GM18511 (cell line): Measurements from ENCODE around the gene CDC42SE2.
"Not testable (repeated sequence)": the region's sequence is repeated elsewhere in the genome, so short reads cannot be mapped to it uniquely, and the experiment has no call there.

Experiments used
- ATAC-seq: cut with Tn5 transposase; IDR thresholded peaks from one replicate; pipeline ENCODE4 v1.9.1; 2021; ENCODE audit warnings: mild to moderate bottlenecking, moderate library complexity; ENCODE audit not compliant: unreplicated experiment

The CDC42SE2 gene

DNA sequence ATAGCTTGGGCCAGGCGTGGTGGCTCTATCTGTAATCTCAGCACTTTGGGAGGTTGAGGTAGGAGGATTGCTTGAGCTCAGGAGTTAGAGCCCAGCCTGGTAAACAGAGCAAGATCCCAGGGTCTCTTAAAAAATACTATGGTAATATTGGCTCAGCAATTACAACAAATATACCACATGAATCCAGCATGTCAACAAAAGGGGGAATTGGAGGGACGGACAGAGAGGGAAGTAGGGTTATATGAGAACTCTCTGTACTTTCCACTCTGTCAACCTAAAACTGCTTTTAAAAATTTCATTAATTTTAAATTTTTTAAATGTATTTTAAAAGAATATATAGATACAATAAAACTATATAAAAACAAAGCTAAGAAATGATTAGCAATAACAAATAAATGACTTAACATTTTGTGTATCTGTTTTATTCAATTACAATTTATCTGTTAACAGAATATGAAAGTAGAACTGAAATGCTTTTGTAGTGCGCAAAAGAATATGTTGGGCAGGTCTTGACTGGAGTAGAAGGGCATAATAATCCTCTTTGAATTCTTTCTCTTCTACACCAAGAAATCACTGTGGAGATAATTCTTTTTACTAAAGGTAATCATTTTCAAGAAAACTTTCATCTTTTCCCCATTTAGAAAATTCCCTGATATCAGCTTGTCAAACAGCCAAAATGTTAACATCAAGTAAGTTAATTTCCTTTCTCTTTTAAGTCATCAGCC, 12.9 kb upstream of the CDC42SE2 start:
- ATAC-seq, result no peak

GRCh38 chr5:131252824-131253171, 11.1 kb upstream of the CDC42SE2 start:
- peak; percentile 86 for ATAC-seq

GRCh38 chr5:131254025-131254424, 9.8 kb upstream of the CDC42SE2 start:
- not testable (repeated sequence) for ATAC-seq

DNA sequence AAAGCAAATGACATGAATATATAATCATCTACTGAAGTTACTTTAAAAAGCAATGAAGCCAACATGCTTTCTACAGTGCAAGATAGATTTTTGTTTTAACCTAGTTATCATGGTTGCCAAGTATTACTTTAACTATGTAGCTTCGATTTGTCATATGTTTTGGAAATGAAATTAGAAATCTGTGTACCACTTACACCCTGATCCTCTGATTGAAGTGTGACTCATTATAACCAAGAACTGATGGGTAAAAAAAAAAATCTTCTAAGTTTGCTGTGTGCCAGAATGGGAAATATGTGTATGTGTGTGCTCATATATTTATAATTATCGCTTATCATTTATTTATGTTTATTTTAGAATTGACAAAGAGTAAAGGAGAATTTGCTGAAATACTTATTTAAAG, 9.1 kb upstream of the CDC42SE2 start:
- no peak for ATAC-seq

- ATAC-seq, result no peak
Observed at GRCh38 chr5:131256507-131256823, 7.4 kb upstream of the CDC42SE2 start.

GRCh38 chr5:131258733-131259132, 5.1 kb upstream of the CDC42SE2 start:
- ATAC-seq, result no peak

- no peak for ATAC-seq
Observed at GRCh38 chr5:131259326-131259725, 4.5 kb upstream of the CDC42SE2 start.

DNA sequence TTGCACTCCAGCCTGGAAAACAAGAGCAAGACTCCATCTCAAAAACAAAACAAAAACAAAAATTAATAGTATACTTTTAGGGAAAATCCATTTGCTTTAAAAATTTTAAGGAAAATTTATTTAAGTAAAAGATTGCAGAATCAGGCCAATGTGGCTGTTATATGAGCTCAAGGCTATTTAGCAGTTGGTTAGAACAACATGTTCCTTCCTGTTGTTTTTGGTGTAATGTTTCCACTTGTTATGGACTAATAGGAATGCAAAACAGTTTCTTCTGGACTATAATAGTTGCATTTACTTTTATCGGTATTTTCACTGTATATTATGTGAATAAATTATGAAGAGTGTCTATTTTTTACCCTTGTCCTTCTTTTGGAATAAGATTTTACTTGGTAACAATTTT, 3.0 kb upstream of the CDC42SE2 start:
- ATAC-seq, result no peak

DNA sequence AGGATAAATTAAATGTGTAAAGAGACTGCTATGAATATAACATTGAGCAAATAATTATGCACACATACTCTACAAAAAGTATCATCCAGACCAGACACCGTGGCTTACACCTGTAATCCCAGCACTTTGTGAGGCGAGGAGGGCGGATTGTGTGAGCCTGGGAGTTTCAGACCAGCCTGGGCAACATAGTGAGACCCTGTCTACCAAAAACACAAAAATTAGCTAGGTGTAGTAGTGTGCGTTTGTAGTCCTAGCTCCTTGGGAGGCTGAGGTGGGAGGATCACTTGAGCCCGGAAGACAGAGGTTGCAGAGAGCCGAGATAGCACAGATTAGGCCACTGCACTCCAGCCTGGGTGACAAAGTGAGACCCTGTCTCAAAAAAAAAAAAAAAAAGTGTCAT, 2.4 kb upstream of the CDC42SE2 start:
- no peak for ATAC-seq

DNA sequence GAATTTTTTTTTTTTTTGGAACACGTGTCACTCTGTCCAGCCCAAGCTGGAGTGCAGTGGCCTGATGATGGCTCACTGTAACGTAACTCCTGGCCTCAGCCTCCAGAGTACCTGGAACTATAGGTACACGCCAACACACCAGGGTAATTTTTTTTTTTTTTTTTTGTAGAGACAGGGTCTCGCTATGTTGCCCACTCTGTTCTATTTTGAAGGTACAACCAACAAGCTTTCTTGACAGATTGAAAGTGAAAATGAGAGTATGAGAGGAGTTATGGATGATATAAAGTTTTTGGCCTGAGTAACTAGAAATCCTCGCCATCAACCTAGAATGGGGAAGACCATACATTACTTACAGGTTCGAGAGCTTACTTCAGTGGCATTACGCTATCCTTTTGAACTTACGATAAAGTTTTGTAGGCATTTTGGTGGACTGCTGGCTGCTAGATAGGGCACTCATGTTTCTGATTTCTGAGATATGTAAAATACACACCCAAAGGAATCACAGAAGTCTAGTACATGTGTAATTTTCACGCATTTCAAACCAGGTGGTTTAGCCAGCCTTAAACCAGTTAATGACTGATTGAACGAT, 806 bp upstream of the CDC42SE2 start:
- ATAC-seq, result peak; percentile 23

- peak; percentile 1 for ATAC-seq
Observed at GRCh38 chr5:131264451-131265099, 722 bp downstream of the CDC42SE2 start.

DNA sequence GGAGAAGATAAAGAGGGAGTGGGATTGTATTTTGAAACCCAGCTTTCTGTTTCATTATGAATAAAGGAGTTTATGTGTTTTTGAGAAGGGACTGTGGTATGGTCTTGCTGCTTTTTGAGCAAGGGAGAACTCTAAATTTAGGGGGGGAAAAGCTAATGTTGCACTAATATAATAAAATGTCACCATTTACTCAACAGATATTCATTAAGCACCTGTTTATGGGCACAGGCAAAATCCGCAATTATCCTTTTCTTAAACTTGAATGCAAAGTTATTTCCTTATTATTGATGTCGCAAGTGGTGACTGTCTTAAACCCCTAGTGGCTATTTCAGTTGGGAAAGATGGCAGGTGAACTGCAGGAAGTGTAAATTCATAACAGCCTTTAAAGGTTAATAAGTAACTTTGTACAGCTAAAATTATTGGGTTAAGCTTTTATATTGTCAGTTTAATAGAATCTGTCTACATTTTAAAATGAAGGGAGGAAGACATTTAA, 1.5 kb downstream of the CDC42SE2 start:
- peak; percentile 34 for ATAC-seq

- ATAC-seq, result no peak
Observed at GRCh38 chr5:131266370-131267060, 2.7 kb downstream of the CDC42SE2 start.

DNA sequence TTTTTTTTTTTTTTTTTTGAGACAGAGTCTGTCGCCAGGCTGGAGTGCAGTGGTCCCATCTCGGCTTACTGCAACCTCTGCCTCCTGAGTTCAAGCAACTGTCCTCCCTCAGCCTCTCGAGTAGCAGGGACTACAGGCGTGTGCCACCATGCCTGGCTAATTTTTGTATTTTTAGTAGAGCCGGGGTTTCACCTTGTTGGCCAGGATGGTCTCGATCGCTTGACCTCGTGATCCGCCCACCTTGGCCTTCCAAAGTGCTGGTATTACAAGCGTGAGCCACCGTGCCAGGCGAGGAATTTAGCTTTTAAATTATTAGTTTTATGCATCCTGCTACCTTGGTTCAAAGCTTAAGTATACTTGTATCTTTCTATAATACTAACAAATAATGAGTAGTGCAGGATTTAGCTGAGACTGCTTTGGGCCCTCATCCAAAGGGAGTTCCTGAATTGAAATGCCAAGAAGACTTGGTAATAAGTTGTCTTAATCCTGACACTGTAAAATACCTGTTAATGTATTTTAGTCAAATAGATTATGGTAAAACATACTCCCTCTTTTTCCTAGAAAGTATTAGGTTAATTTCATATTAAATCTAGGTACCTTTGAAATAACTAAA, 5.0 kb downstream of the CDC42SE2 start:
- ATAC-seq, result no peak

DNA sequence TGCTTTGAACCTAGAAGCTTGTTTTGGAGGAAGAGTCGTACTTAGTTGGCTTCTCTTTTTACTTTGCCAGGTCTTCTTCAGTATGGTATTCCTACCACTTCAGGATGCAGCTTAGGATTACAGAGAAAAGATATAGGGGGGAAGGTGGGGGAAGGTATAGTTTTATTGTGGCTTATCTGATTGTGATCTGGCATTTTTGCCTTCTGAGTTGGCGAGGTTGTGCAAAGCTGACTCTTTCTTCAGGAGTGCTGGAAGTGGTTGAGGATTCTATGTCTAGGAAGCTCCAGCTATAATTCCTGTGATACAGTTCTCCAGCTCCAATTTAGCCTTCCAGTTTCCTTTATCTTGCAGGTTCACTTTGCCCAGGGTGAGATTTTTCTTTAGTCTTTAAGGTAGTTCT, 7.0 kb downstream of the CDC42SE2 start:
- ATAC-seq, result no peak

DNA sequence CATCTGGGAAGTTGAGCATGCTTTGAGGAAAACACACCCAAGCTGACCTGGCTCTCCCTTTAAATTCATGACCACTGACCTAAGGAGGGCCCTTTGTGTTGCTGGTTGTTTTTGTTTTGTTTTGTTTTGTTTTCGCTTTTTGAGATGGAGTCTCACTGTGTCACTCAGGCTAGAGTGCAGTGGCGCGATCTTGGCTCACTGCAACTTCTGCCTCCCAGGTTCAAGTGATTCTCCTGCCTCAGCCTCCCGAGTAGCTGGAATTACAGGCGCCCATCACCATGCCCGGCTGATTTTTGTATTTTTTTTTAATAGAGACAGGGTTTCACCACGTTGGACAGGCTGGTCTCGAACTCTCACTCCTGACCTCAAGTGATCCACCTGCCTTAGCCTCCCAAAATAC, 8.0 kb downstream of the CDC42SE2 start:
- not testable (repeated sequence) for ATAC-seq

- no peak for ATAC-seq
Observed at GRCh38 chr5:131272307-131272706, 8.5 kb downstream of the CDC42SE2 start.

DNA sequence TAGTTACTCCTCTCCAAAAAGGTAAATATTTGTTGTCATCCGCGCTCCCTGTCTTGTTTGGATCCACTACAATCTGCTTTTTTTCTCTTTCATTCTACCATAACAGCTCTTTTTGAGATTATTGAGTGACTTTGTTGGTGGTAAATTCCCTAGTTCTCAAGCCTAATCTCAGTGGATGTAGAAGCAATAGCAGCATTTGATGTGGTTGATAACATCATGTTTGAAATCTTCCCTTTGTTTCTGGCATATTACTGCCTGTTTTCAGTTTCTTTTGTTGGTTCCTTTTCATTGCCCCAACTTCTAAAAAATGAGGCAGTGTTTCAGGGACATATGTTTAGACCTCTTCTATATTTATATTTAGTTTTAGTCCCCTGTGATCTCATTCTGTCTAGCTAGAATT, 8.9 kb downstream of the CDC42SE2 start:
- no peak for ATAC-seq

DNA sequence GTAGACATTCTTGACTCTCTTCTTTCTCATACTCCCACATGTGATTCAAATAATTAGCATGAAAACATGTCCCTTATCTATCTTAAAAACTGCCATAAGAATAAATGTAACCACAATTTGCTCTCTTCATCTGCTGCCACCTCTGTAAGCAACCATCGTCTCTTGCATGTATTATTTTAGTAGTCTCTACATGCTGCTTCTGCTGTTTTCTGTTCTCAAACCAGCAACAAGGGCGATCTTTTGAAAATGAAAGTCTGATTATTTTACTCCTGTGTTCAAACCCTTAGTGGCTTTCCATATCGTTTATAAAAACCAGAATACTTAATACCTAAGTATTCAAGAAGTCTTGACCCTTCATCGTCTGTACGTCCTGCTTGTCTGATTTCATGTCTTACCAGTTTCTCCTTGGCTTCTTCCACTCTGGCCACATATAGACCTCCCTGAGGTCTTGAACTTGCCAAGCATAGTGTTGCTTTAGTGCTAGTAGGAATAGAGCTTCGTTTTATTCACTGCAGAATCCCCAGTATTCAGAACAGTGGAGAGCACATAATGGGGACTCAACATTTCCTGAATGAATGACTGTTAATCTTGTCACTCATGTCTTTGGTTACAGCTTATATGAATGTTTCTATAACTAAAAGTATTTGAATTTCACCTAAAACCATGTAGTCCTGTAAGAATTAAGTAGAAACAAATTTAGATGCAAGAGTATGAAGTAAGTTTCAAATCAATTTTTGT, 10.6 kb downstream of the CDC42SE2 start:
- ATAC-seq, result no peak

DNA sequence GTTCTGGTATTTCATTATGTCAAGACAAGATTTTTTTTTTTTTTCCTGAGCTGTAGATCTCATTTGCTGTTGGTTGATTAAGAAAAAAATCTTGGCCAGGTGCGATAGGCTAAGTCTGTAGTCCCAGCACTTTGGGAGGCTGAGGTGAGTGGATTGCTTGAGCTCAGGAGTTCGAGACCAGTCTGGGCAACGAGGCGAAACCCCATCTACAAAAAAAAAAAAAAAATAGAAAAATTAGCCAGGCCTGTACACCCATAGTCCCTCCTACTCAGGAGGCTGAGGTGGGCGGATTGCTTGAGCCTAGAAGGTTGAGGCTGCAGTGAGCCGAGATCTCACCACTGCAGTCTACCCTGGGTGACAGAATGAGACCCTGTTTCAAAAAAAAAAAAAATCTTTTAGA, 12.2 kb downstream of the CDC42SE2 start:
- ATAC-seq, result no peak

- ATAC-seq, result no peak
Observed at GRCh38 chr5:131277447-131277846, 13.6 kb downstream of the CDC42SE2 start.
